Glutamatergic neuron (in vitro differentiated cells): Measurements from ENCODE around the gene RNF11. TPM values are rescaled to one million over a fixed set of nuclear protein-coding genes. Genes with fewer than 3 reads are reported as not detected.

Experiments used
- DNase-seq: peaks from one replicate; pipeline ENCODE4 v3.0.0; 2022
- H3K27ac Mint-ChIP-seq: one replicate; pipeline ENCODE4 v1.8.0; 2020; ENCODE audit warnings: mild to moderate bottlenecking, mixed read lengths, inconsistent platforms; ENCODE audit not compliant: unreplicated experiment
- H3K27me3 Mint-ChIP-seq: one replicate; pipeline ENCODE4 v1.8.0; 2020; ENCODE audit warnings: mild to moderate bottlenecking, moderate library complexity, mixed read lengths, inconsistent platforms; ENCODE audit not compliant: unreplicated experiment
- H3K36me3 Mint-ChIP-seq: one replicate; pipeline ENCODE4 v1.8.0; 2020; ENCODE audit warnings: mild to moderate bottlenecking, mixed read lengths, inconsistent platforms; ENCODE audit not compliant: unreplicated experiment
- H3K4me1 Mint-ChIP-seq: one replicate; pipeline ENCODE4 v1.8.0; 2020; ENCODE audit warnings: mild to moderate bottlenecking, low read depth, mixed read lengths, inconsistent platforms; ENCODE audit not compliant: unreplicated experiment
- H3K4me3 Mint-ChIP-seq: one replicate; pipeline ENCODE4 v1.8.0; 2020; ENCODE audit warnings: mild to moderate bottlenecking, mixed read lengths, inconsistent platforms; ENCODE audit not compliant: unreplicated experiment
- H3K9me3 Mint-ChIP-seq: one replicate; pipeline ENCODE4 v1.8.0; 2020; ENCODE audit warnings: mild to moderate bottlenecking, moderate library complexity, mixed read lengths, inconsistent platforms; ENCODE audit not compliant: unreplicated experiment
- CTCF ChIP-seq: fragments of 200-600 bp; sonication (generic); IDR thresholded peaks from one replicate; pipeline ENCODE4 v1.5.0; 2021; ENCODE audit not compliant: partially characterized antibody, unreplicated experiment
- total RNA-seq: library from RNA; stranded (reverse); fragmentation: NEBNext Ultra II Directional; extraction: Animal tissue kit (Norgen Biotek cat#: 25700); gene quantifications from one replicate; pipeline ENCODE4 v1.2.1, GENCODE V29; 2021; ENCODE audit not compliant: unreplicated experiment

The RNF11 gene
- total RNA-seq, 1 donor from 2014 or later = 81.6 TPM

GRCh38 chr1:51234721-51235425 is 1.2 kb upstream of the RNF11 start:
- peak overlapping the region; percentile 99 for H3K27ac Mint-ChIP-seq
- peaks cover 13% of the 10 kb centered on the region for H3K9me3 Mint-ChIP-seq
- H3K36me3 Mint-ChIP-seq = no peaks in the 10 kb centered on the region
- H3K4me1 Mint-ChIP-seq = peaks cover 12% of the 10 kb centered on the region
- peak; percentile 25 for DNase-seq
- TF ChIP-seq CTCF = no peak
- peaks cover 9% of the 10 kb centered on the region for H3K27me3 Mint-ChIP-seq
- H3K4me3 Mint-ChIP-seq = peak overlapping the region; percentile 98

GRCh38 chr1:51236531-51237350 is 668 bp downstream of the RNF11 start:
- peaks cover 17% of the 10 kb centered on the region for H3K4me1 Mint-ChIP-seq
- no peaks in the 10 kb centered on the region for H3K36me3 Mint-ChIP-seq
- H3K9me3 Mint-ChIP-seq = peaks cover 15% of the 10 kb centered on the region
- H3K4me3 Mint-ChIP-seq = no peak overlapping the region
- H3K27ac Mint-ChIP-seq = no peak overlapping the region
- peak; percentile 43 for DNase-seq
- no peak for TF ChIP-seq CTCF
- peaks cover 9% of the 10 kb centered on the region for H3K27me3 Mint-ChIP-seq

GRCh38 chr1:51237351-51238033 is 1.4 kb downstream of the RNF11 start:
- Mint-ChIP-seq H3K4me3 (no peak overlapping the region), H3K36me3 (no peaks in the 10 kb centered on the region), H3K4me1 (peaks cover 17% of the 10 kb centered on the region), H3K27me3 (peaks cover 9% of the 10 kb centered on the region), H3K27ac (no peak overlapping the region), H3K9me3 (peaks cover 15% of the 10 kb centered on the region)
- TF ChIP-seq CTCF = no peak
- no peak for DNase-seq

GRCh38 chr1:51238034-51238403 is 1.9 kb downstream of the RNF11 start:
- Mint-ChIP-seq H3K27ac (no peak overlapping the region), H3K36me3 (no peaks in the 10 kb centered on the region), H3K27me3 (peaks cover 9% of the 10 kb centered on the region), H3K4me3 (no peak overlapping the region), H3K4me1 (peaks cover 17% of the 10 kb centered on the region), H3K9me3 (peaks cover 15% of the 10 kb centered on the region)
- no peak for DNase-seq
- TF ChIP-seq CTCF = no peak

GRCh38 chr1:51240084-51240483 is 4.0 kb downstream of the RNF11 start:
- no peak for DNase-seq
- Mint-ChIP-seq H3K27ac (peak overlapping the region; percentile 30), H3K36me3 (no peaks in the 10 kb centered on the region), H3K4me3 (peak overlapping the region; percentile 47), H3K4me1 (peaks cover 17% of the 10 kb centered on the region), H3K27me3 (peaks cover 5% of the 10 kb centered on the region), H3K9me3 (peaks cover 11% of the 10 kb centered on the region)
- no peak for TF ChIP-seq CTCF
